ENCODE data around the gene KRTAP10-5.

KRTAP10-5 gene

GRCh38 chr21:44589094-44589493 lies 8.7 kb upstream of the KRTAP10-5 start:
- no peak for TF ChIP-seq CTCF (IDR thresholded peaks at IDR 0.05; ENCODE audit: low read depth, low read length, missing control alignments)
- no peak for DNase-seq
- Histone ChIP-seq H3K27ac (no peak overlapping the region), H3K36me3 (replicated peaks) (no peaks in the 10 kb centered on the region), H3K4me3 (ENCODE audit: low read depth, low read length) (no peak overlapping the region), H3K27me3 (replicated peaks) (peaks cover 11% of the 10 kb centered on the region)
- in situ Hi-C loops (cut with HindIII; ENCODE audit: low pct_ligation_motif_present, low sequenced_read_pairs) = no loop called here

GRCh38 chr21:44585892-44586291 lies 5.5 kb upstream of the KRTAP10-5 start:
- H3K36me3 ChIP-seq (replicated peaks) = no peaks in the 10 kb centered on the region
- no peak overlapping the region for H3K27ac ChIP-seq
- DNase-seq = no peak
- no peaks in the 10 kb centered on the region for H3K27me3 ChIP-seq (replicated peaks)
- no peak overlapping the region for H3K4me3 ChIP-seq (ENCODE audit: low read depth, low read length)
- no peak for TF ChIP-seq CTCF (IDR thresholded peaks at IDR 0.05; ENCODE audit: low read depth, low read length, missing control alignments)
- in situ Hi-C loops (cut with HindIII; ENCODE audit: low pct_ligation_motif_present, low sequenced_read_pairs) = no loop called here

- no peak overlapping the region for H3K4me3 ChIP-seq (ENCODE audit: low read depth, low read length)
- H3K27ac ChIP-seq = no peak overlapping the region
- no peak for TF ChIP-seq CTCF (IDR thresholded peaks at IDR 0.05; ENCODE audit: low read depth, low read length, missing control alignments)
- no peaks in the 10 kb centered on the region for H3K27me3 ChIP-seq (replicated peaks)
- no peaks in the 10 kb centered on the region for H3K36me3 ChIP-seq (replicated peaks)
- in situ Hi-C loops (cut with HindIII; ENCODE audit: low pct_ligation_motif_present, low sequenced_read_pairs) = no loop called here
- no peak for DNase-seq
Observed at GRCh38 chr21:44583800-44584147, 3.4 kb upstream of the KRTAP10-5 start.

- DNase-seq = no peak
Observed at GRCh38 chr21:44583089-44583799, 2.8 kb upstream of the KRTAP10-5 start.

GRCh38 chr21:44582055-44582454 lies 1.7 kb upstream of the KRTAP10-5 start:
- no peak for TF ChIP-seq CTCF (IDR thresholded peaks at IDR 0.05; ENCODE audit: low read depth, low read length, missing control alignments)
- no peak for DNase-seq
- in situ Hi-C loops (cut with HindIII; ENCODE audit: low pct_ligation_motif_present, low sequenced_read_pairs) = no loop called here
- Histone ChIP-seq H3K27ac (no peak overlapping the region), H3K4me3 (ENCODE audit: low read depth, low read length) (no peak overlapping the region), H3K36me3 (replicated peaks) (no peaks in the 10 kb centered on the region), H3K27me3 (replicated peaks) (no peaks in the 10 kb centered on the region)

More at GRCh38 chr21:44583089-44583799, 2.8 kb upstream of the KRTAP10-5 start:
- TF ChIP-seq CTCF (IDR thresholded peaks at IDR 0.05; ENCODE audit: low read depth, low read length, missing control alignments) = no peak
- in situ Hi-C loops (cut with HindIII; ENCODE audit: low pct_ligation_motif_present, low sequenced_read_pairs) = no loop called here
- Histone ChIP-seq H3K27me3 (replicated peaks) (no peaks in the 10 kb centered on the region), H3K27ac (no peak overlapping the region), H3K4me3 (ENCODE audit: low read depth, low read length) (no peak overlapping the region), H3K36me3 (replicated peaks) (no peaks in the 10 kb centered on the region)

- TF ChIP-seq CTCF (IDR thresholded peaks at IDR 0.05; ENCODE audit: low read depth, low read length, missing control alignments) = no peak
- H3K36me3 ChIP-seq (replicated peaks) = no peaks in the 10 kb centered on the region
- H3K27ac ChIP-seq = no peak overlapping the region
- no peaks in the 10 kb centered on the region for H3K27me3 ChIP-seq (replicated peaks)
- in situ Hi-C loops (cut with HindIII; ENCODE audit: low pct_ligation_motif_present, low sequenced_read_pairs) = no loop called here
- H3K4me3 ChIP-seq (ENCODE audit: low read depth, low read length) = no peak overlapping the region
- no peak for DNase-seq
Observed at GRCh38 chr21:44581158-44581557, 754 bp upstream of the KRTAP10-5 start.

Measured in brain microvascular endothelial cell (primary cell).